GM20000 (cell line): ENCODE data around the gene ABHD16A.

ENCODE experiments used
- DNase-seq: peaks from one replicate; pipeline ENCODE4 v3.0.0; 2012; ENCODE audit warnings: low spot score
- TF ChIP-seq, protein P1 (sequence below): IDR thresholded peaks from 2 replicates; pipeline ENCODE4 v1.5.1; 2012; ENCODE audit warnings: mild to moderate bottlenecking, control low read depth; ENCODE audit errors: extremely low read depth, missing control alignments

Gene ABHD16A

GRCh38 chr6:31642798-31643570 is 60.1 kb downstream of the ABHD16A start:
- no peak for DNase-seq
- TF ChIP-seq, protein P1, sequence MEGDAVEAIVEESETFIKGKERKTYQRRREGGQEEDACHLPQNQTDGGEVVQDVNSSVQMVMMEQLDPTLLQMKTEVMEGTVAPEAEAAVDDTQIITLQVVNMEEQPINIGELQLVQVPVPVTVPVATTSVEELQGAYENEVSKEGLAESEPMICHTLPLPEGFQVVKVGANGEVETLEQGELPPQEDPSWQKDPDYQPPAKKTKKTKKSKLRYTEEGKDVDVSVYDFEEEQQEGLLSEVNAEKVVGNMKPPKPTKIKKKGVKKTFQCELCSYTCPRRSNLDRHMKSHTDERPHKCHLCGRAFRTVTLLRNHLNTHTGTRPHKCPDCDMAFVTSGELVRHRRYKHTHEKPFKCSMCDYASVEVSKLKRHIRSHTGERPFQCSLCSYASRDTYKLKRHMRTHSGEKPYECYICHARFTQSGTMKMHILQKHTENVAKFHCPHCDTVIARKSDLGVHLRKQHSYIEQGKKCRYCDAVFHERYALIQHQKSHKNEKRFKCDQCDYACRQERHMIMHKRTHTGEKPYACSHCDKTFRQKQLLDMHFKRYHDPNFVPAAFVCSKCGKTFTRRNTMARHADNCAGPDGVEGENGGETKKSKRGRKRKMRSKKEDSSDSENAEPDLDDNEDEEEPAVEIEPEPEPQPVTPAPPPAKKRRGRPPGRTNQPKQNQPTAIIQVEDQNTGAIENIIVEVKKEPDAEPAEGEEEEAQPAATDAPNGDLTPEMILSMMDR = no peak

DNA sequence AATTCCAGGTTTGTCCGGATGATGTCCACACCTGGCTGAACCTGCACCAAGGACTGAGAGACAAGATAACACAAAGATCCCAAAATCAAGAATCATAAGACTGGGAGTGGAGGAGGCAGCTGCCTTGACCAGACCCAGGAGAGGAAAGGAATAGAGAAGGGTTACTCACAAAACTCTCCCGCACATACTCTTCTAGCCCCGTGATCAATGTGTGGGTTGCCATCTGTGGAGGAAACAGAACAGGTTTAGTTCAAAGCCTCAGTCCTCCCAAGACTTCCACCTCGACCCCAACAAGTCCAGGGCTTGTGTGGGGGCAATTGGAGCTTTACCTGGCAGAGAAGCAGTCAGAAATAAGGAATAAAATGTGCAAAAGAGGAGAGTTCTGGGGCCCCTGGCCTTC is 61.8 kb downstream of the ABHD16A start:
- TF ChIP-seq, protein P1 = no peak
- DNase-seq = no peak

GRCh38 chr6:31640612-31641011 is 62.5 kb downstream of the ABHD16A start:
- TF ChIP-seq, protein P1 = no peak

GRCh38 chr6:31639449-31639861 is 63.7 kb downstream of the ABHD16A start:
- no peak for DNase-seq
- TF ChIP-seq, protein P1 = no peak

More at GRCh38 chr6:31640612-31641011, 62.5 kb downstream of the ABHD16A start:
- no peak for DNase-seq

GRCh38 chr6:31639043-31639442 is 64.1 kb downstream of the ABHD16A start:
- TF ChIP-seq, protein P1 = no peak
- DNase-seq = no peak
